HG02798 (cell line): Measurements from ENCODE around the gene MLPH.

ENCODE experiments used
- ATAC-seq: cut with Tn5 transposase; IDR thresholded peaks from one replicate; pipeline ENCODE4 v1.9.1; 2021; ENCODE audit warnings: mild to moderate bottlenecking; ENCODE audit not compliant: unreplicated experiment, poor library complexity

MLPH gene

DNA sequence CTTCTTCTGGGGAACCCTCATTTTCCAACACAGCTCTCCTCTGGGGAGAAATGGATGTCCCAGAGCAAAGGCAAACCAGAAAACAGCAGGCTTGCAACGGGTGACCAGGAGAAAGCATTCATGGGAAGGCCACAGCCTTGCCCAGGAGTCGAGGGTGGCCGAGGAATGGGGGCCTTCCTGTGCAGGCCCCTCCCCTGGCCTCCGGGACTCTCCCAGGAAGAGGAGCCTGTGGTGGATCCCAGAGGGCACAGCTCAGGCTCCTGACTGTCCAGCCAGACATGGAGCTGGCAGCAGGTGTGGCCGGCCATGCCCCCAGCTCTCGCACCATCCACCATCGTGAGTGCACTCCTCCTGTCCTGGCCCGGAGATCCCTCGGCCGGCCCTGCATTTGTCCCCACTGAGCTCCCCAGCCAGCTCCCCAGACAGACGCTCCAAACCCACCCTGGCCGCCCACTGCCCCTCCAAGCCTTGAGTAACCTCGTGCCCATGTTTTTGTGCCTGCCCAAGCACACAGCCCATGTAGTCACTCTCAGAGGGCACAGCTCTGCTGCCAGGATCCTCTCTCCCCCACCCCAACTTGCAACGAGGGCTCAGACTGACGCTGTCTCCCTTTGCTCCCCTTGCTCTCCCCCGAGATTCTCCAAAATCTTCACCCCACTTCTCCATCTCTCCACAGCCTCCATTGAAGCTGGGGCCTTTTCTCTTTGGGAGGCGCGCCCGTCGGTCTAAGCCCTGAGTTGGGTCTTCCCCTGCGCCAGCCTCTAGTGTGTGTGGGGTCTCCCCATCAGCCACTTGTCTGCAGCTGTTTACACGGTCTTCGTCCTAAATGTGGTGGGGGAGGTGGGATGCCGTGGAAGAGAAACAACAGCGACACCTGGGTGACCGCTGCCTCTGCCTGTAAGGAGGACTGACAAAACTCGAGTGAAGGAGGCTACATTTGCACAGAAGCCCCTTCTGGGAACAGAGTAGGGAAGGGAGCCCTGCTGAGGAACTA is 89.1 kb downstream of the MLPH start:
- ATAC-seq = no peak

DNA sequence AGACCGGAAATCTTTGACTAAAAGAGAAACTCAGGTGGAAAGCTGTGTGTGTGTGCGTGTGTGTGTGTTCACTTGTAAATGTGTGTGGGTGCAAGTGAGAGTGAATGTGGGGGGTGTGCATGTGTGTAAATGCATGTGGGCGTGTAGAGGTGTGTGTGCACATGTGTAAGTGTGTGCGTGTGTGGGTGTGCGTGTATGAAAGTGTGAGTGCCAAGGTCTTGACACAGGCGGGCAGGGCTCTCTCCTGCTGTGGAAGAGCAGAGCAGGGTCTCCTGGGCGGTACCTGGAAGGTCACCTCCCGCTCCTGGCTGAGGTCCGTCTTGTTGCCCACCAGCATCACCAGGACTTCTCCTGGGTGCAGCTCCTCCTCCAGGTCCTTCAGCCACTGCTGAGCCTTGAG is 89.9 kb downstream of the MLPH start:
- no peak for ATAC-seq

DNA sequence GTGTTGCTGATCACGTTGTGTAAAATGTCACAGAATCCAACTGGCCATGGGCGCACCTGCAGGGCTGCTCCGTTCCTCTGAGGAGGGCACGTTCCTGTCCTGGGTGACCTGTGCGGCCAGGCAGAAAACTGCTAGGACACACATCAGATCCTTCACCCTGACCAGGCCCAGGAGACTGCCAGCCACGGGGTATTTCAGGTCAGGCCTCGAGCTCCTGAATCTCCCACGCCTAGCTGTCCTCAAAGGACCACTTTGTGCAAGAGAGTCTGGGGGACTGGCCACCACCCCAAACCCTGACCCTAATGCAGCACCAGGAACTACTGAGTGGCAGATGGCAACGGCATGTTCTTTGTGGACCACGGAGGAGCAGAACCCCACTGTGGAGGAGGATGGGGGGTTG is 90.4 kb downstream of the MLPH start:
- no peak for ATAC-seq

DNA sequence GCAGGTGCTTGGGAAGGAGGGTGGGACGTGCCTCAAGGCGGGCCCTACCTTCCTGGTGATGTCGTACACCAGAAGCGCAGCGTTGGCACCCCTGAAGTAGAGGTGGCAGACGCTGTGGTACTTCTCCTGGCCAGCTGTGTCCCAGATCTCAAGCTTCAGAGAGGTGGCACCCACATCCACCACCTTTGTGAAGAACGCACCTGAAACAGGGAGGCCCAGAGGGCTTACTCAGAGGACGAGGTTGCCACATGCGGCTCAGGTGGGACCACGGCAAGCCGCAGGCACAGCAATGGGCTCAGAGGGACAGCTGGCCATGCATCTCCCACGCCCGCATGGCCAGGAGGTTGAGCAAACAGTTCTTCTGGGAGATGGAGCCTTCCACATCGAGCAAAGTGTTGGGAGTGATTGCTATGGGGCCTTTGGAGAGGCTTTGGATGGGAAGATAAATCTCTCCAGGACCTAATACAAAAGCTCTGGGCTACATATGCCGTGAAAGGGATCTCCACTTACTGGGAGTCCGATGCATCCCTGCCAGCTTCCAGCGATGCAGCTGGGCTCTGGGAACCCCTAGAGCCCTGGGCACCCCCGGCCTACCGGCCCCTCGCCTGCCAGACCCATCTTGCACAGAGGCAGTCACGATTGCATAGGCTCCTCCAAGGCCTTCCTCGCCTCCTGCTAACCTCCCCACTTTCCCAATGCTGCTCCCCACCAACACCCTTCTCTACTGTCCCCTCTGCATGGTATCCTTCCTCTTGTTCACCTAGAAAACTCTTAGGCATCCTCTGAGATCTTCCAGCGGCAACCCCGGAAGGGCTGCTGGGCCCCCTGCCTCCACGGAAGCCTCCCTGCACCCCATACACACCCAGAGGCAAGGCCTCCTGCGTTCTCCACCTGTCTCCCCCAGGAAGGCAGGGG is 91.2 kb downstream of the MLPH start:
- ATAC-seq = no peak

DNA sequence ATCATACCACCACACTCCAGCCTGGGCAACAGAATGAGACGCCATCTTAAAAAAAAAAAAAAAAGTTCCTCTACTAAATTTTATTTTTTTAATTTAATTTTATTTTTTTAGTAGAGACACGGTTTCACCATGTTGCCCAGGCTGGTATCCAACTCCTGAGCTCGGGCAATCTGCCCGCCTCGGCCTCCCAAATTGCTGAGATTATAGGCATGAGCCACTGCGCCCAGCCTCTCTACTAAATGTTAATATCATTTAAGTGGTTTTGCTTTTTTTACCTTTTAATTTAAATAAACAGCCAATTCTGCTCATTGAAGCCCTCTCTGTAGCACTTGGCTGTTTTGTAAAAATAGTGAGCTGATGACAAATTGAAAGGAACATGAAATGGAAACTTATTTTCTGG is 94.3 kb downstream of the MLPH start:
- ATAC-seq = no peak

DNA sequence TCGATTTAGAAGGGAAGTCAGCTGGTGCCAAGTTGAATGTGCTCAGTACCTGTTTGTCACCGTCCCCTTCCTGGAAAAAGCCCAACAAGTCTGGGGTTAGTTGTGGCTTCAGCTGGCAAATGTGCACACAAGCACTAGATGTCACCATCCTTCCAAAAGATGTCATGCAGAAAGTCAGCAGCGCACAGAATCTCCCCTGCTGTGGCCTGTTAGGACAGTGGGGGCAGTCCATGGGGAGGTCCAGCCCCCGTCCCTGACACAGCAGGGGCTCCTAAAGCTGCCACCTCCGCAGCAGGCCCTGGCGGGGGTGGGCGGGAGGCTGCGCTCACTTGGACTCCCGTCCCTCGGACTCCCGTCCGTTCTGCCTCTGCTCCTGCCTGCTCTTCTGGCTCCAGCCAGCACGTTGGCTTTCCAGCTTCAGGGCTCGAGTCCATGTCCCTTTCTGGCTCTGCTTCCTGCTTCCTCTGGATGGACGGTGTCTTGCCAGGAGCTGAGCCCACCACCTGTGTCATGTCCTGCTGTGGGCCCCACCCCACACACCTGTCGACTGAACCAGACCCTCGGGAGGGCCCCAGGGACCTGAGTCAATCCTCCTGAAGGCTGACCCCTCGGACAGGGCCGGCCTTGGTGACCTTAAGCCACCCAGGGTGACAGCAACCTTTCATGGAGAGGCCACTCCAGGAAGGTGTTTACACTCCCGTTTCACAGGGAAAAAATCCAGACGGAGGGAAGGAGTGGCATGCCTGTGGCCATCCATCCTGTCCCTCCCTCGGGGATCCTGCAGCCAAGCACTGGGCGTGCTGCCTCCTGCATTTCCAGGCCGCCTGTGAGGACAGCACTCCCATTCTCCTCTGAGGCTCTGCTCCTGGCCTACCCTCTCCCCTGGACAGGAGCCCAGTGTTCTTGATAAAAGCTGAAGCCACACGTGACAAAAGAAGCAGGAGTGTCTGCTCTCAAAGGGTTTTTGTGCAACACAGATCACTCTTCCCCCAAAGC is 95.0 kb downstream of the MLPH start:
- ATAC-seq = no peak

DNA sequence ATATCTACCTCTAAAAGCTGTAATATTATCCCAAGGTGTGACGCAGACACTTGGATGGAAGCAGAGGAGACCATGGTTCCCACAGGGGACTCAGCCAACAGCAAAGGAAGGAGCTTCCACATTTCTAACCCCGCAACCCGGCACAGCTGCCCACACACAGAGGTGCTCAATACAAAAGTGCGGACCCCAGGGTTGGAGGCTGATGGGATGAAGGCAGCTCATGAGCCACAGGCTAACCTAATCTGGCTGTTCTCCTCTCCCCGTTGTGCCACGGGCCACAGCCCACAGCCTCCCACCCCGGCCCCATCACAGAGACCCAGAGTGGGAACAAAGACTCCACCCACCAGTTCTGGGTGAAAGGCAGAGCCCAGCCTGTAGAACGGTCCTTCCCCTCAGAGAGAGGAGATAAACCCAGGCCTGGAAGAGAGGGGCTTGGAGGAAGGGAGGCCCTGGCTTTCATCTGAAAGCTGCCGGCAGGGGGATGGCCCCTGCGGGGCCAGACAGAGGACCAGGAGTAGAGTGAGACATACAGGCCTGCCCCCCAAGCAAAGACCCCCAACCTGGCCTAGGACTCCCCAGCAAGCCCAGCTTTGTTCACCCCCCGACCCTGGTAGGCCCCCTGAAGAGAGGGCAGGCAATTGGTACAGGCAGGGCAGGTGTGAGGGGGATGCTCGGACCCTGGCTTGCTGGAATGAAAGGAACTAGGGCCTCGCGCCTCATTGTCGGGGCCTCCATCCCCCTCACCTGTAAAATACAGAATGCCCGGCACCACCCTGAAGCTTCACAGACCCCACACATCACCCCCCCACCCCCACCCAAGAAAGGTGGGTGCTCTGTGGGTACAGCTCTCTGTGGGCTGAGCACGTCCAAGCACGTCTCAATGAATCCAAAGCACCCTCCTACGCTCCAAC is 96.6 kb downstream of the MLPH start:
- no peak for ATAC-seq

DNA sequence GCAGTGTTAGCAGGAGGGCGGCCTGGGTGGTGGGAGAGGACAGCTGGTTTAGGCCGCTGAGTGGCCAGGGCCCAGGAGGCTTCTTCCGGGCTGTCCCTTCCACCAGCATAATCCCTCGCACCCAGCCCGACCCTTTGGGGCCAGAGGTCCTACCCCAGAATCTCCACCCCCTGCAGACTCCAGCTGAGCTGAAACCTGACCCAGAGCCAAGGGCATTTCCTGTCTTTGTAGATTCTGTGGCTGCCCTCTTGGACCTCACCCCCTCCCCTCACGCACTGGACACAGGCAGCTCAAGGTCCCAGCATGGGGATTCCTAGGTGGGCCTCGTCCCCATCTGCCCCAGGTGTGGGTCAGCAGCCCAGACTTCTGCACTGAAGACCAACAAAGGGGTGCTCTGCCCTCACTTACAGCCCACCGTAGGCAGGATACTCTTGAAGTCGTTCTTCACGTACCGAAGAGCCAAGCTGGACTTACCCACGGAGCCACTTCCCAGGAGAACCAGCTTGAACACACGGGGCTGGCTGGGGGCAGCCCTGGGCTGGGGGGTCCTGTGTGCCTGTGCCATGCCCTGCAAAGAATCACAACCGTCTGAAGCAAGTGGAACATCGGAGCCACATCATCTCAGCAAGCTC is 98.7 kb downstream of the MLPH start:
- no peak for ATAC-seq

DNA sequence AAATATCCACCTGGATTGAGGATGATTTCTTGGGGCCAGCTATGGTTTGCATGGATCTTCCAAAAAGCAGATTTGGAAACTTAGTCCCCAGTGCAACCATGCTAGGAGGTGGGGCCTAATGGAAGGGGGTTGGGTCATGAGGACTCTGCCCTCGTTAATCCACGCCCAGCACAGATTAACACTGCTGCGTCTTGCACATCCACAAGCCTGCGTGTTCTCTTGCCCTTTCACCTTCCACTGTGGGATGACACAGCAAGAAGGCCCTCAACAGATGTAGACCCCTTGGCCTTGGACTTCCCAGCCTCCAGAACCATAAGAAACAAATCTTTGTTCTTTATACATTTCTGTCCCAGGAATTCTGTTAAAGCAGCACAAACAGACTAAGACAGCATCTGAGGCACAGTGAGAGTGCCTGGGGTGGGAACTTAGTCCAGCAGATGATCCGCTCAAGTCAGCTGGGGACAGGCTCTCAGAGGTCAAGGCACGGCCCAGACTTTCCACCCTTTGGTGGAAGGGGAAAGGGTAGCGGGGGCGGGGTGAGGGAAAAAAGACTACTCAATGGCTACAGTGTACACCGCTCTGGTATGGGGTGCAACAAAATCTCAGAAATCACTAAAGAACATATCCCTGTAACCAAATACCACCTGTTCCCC is 101.1 kb downstream of the MLPH start:
- no peak for ATAC-seq

DNA sequence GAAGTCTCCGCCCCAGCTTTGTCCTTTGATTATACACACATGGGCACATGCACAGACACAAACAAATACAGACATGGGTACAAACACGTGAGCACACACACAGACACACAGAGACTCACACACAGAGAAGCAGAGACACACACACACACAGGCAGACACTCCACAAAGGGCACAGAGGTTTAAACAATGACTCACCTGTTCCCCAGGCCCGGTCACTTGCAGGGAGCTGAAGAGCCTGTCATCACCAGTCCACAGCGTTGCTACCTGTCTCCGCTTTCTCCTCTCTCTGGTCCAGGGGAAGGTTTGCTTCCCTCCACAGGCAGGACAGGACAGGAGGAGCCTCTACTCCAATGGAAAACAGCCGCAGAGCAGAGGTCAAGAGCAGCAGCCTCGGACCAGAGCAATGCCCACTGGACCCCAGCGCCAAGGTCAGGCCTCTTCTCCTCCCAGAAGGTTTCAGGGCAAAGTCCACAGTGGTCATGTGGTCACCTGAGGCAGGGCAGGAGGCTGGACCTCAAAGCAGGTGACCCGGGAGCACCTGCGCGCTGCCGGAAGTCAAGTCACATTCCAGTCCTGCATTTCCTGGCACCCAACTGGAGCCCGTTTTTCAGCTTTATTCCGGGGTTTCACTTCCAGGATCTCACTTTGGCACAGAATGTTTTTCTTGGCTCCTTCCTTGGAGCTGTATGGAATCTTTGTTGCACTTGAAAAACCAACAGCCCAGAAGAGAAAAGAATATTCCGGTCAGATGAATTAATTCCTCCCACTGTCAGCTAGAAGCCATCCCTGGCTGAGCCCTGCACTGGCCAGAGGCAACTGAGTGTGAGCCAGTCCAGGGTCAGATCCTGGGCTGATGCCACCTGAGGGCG is 103.5 kb downstream of the MLPH start, which contains the start of gene RAB17:
Gene RAB17, minus strand, starts transcription at position 463 of the 869 bp plus-strand sequence. CDS start 4,580 bp downstream, outside the sequence.
- ATAC-seq = no peak

DNA sequence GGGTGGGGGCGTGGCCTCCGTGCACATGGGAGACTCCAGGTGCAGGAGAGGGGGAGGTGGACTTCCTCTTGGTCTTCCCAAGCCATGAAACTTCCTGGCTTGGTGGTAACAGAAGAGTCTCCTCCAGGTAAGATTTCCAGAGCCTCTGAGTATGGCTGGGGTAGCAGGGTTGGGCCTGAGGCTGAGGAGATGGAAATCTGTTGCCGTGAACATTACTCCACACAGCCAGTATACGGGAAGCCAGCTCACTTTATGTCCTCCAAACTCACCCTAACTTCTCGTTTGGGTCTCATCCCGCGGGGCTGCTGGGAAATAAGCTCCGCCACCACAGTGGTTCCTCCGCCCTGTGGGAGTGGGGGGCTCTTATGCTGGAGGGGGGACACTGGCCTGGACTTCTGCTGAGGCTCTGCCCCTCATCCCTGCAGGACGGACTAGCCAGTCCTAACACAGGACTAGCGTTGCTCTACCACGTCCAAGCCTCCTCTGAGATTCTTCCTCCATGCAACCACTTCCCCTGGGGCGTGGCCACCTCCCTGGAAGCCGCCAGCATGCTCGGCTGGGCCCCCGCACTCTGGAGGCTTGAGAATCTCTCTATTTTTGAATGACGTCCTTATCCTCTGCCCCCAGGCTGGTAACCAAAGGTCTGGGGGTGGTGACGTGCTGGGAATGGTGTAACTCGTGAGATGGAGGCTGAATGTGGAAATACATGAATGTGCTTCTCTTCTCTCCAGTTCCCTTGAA is 104.3 kb downstream of the MLPH start:
- ATAC-seq = no peak

DNA sequence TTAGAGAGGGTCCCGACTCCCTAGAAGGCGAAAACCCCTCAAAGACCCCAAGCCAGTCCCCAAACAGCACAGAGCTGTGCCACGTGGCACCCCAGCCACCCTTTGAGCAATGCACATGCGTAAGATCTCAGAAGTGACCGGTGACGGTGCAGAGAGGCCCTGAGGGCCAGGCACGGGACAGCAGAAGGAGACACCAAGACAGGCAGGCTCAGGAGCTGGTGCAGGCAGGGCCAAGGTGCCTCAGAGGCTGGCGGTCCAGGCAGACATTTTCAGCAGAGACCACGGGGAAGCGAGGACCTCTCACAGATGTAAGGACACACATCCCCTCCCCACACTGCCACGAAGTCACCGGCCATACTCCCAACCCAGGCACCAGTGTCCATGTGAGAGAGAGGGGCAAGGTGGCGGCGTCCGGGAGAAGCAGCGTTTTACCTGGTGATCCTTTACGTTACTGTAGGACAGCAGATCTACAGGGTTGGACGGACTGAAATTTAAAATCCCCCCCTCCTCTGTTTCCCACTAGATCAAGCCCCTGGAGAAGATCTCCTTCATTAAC is 105.5 kb downstream of the MLPH start:
- no peak for ATAC-seq

DNA sequence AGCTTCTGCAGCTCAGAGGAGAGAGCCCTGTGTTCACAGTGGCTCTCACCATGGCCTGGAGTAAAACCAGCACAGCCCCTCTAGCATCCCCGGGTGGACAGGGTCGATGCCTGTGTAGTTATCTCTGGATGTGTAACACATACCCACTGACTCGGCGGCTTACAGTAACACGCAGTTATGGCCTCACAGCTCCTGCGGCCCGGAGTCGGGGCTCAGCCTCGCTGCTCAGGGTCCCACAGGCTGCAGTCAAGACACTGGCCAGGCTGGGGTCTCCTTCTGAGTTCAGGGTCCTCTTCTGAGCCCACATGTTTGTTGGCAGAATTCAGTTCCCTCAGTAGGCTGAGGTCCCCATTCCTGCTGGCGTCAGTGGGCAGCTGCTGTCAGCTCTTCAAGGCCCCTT is 106.0 kb downstream of the MLPH start:
- ATAC-seq = no peak

DNA sequence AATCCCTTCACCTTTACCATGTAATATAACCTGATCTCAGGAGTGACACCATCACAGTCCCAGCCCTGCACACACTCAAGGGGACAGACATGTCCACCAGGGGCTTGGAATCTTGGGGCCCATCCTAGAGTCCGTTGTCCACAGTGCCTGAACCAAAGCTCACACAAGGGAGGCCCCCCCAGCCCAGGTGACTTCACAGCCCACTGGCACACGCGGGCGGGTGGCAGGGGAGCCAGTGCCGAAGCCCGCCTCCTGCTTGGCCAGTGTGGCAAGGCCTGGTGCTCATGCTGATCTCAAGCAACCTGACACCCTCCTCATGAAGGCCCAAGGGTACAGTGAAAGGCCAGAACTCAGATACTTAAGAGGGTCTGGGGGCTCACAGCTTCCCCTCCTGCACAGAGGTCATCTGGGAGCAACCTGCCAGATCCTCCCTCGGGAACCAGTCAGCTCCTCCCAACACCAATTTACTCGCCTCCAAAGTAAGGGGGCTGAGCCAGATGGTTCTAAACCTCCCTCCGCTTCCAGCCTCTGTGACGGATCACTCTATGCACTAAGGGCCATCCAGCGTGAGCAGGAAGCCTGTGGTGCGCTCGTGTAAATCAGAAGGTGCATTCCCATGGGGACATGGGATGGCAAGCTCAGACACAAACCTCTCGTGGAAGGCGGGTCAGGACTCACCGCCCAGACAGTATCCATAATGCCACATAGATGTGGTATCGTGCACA is 106.7 kb downstream of the MLPH start:
- ATAC-seq = no peak

DNA sequence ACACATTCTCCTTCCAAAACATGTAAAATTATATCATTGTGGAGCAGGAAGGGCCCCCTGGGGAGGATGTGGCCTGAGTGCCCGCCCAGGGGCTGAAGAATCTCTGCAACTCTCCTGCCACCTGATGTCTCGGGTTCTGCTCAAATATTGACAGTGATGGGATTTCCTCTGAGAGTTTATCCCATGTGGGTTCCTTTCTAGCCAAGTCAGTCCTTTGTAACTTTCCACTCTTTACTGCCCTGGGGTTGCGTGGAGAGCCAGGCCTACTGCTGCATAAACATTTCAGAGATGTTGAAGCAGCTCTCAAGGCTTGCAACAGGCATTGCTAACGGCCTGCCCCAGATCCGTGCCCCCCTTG is 107.4 kb downstream of the MLPH start:
- ATAC-seq = no peak
